H1 (cell line): ENCODE measurements around the gene DDX18. TPM values are rescaled to one million over a fixed set of nuclear protein-coding genes. Genes with fewer than 3 reads are reported as not detected.

Experiments used
- CTCF ChIA-PET: fragments of 300-600 bp; sonication (Branson Sonifier 250); formaldehyde crosslinking; loops from one replicate; lab custom pipeline; 2021; ENCODE audit not compliant: partially characterized antibody; lab: Charles Lee
- POLR2A ChIA-PET: fragments of 300-600 bp; sonication (Branson Sonifier 250); formaldehyde crosslinking; loops from one replicate; lab custom pipeline; 2021; ENCODE audit warnings: inconsistent platforms; ENCODE audit not compliant: partially characterized antibody; lab: Charles Lee
- DNase-seq, 2 experiments: peaks; one replicate each; pipeline versions ENCODE4 v3.0.0 to v3.0.0-alpha.2; 2010 to 2022; ENCODE audit warnings: low spot score in 2 of 2, low read depth in 1 of 2, mixed read lengths in 1 of 2
- FAIRE-seq: peaks from 2 replicates; lab custom pipeline; 2011; peaks lifted over from hg19 to GRCh38; lab: Jason Lieb, UNC
- H2AFZ ChIP-seq: 2 replicates; pipeline ENCODE4 v1.8.1; 2012; ENCODE audit warnings: low read length, inconsistent platforms
- H2AK5ac ChIP-seq: 2 replicates; pipeline ENCODE4 v1.6.1; 2013; ENCODE audit warnings: low read depth, low read length
- H2BK120ac ChIP-seq: replicated peaks from 2 replicates; pipeline ENCODE3; 2013; ENCODE audit warnings: low read depth, low read length, inconsistent platforms
- H2BK12ac ChIP-seq: 2 replicates; pipeline ENCODE4 v1.6.1; 2013; ENCODE audit warnings: low read depth, low read length
- H2BK15ac ChIP-seq: 2 replicates; pipeline ENCODE4 v1.6.1; 2013; ENCODE audit warnings: low read length
- H2BK20ac ChIP-seq: 2 replicates; pipeline ENCODE4 v1.6.1; 2013; ENCODE audit warnings: low read length
- H2BK5ac ChIP-seq: 2 replicates; pipeline ENCODE4 v1.6.1; 2013; ENCODE audit warnings: low read depth, low read length
- H3K14ac ChIP-seq: 2 replicates; pipeline ENCODE4 v1.6.1; 2013; ENCODE audit warnings: inconsistent platforms; ENCODE audit not compliant: insufficient read length
- H3K18ac ChIP-seq: 2 replicates; pipeline ENCODE4 v1.6.1; 2013; ENCODE audit warnings: low read length; ENCODE audit errors: extremely low read depth
- H3K23ac ChIP-seq: 2 replicates; pipeline ENCODE4 v1.6.1; 2013; ENCODE audit warnings: inconsistent platforms; ENCODE audit not compliant: insufficient read length
- H3K23me2 ChIP-seq: 2 replicates; pipeline ENCODE4 v1.6.1; 2013; ENCODE audit warnings: low read depth, low read length
- H3K27ac ChIP-seq: 2 replicates; pipeline ENCODE4 v1.6.1; 2011; ENCODE audit warnings: low read depth, low read length, inconsistent platforms
- H3K27me3 ChIP-seq, 4 experiments: replicated peaks in 1 of 4; 1 replicate in 1 of 4; 2 replicates in 3 of 4; pipeline versions ENCODE4 v1.6.1 to v1.8.1; 2011 to 2013; ENCODE audit warnings: low read length in 3 of 4, mild to moderate bottlenecking in 3 of 4, inconsistent platforms in 2 of 4, mixed read lengths in 2 of 4, moderate library complexity in 1 of 4; ENCODE audit not compliant: control insufficient read depth in 3 of 4, insufficient read depth in 3 of 4; ENCODE audit errors: extremely low read depth in 1 of 4
- H3K36me3 ChIP-seq, 4 experiments: 2 replicates each; pipeline versions ENCODE4 v1.6.1 to v1.8.1; 2011 to 2013; ENCODE audit warnings: mild to moderate bottlenecking in 4 of 4, low read length in 3 of 4, moderate library complexity in 2 of 4, control low read depth in 1 of 4, inconsistent platforms in 1 of 4; ENCODE audit not compliant: insufficient read depth in 4 of 4, control insufficient read depth in 2 of 4
- H3K4ac ChIP-seq: replicated peaks from 2 replicates; pipeline ENCODE3; 2013; ENCODE audit warnings: low read length, low read depth, mixed read lengths, inconsistent platforms; ENCODE audit not compliant: insufficient read length
- H3K4me1 ChIP-seq, 4 experiments: replicated peaks in 1 of 4; 1 replicate in 1 of 4; 2 replicates in 3 of 4; pipeline versions ENCODE4 v1.6.1 to v1.8.1; 2011 to 2013; ENCODE audit warnings: low read length in 3 of 4, inconsistent platforms in 2 of 4, mixed read lengths in 1 of 4; ENCODE audit not compliant: insufficient read depth in 4 of 4, control insufficient read depth in 3 of 4
- H3K4me2 ChIP-seq, 2 experiments: 2 replicates each; pipeline versions ENCODE4 v1.6.1 to v1.8.1; 2011 to 2013; ENCODE audit warnings: low read depth in 2 of 2, low read length in 2 of 2, control low read depth in 1 of 2, inconsistent platforms in 1 of 2, mild to moderate bottlenecking in 1 of 2; ENCODE audit not compliant: insufficient read depth in 1 of 2
- H3K4me3 ChIP-seq, 4 experiments: fragments of 200-600, 300-600 bp in 1 of 4; sonication (generic), shearing (Covaris generic), sonication (Bioruptor Twin) in 1 of 4; 2 replicates each; pipeline versions ENCODE4 v1.5.1 to v1.8.1; 2011 to 2016; ENCODE audit warnings: low read length in 4 of 4, low read depth in 3 of 4, control low read depth in 2 of 4, inconsistent platforms in 2 of 4, mild to moderate bottlenecking in 2 of 4, mixed read lengths in 1 of 4, moderate library complexity in 1 of 4; ENCODE audit not compliant: insufficient read depth in 2 of 4; ENCODE audit errors: extremely low read depth in 1 of 4
- H3K56ac ChIP-seq: replicated peaks from 2 replicates; pipeline ENCODE3; 2013; ENCODE audit warnings: low read depth, mild to moderate bottlenecking, mixed read lengths, low read length, inconsistent platforms; ENCODE audit not compliant: insufficient read length
- H3K79me1 ChIP-seq: 2 replicates; pipeline ENCODE4 v1.6.1; 2013; ENCODE audit warnings: low read depth, low read length, control low read depth
- H3K79me2 ChIP-seq, 2 experiments: 2 replicates each; pipeline versions ENCODE4 v1.6.1 to v1.8.1; 2012 to 2013; ENCODE audit warnings: low read length in 2 of 2, mild to moderate bottlenecking in 2 of 2, inconsistent platforms in 1 of 2; ENCODE audit not compliant: insufficient read depth in 2 of 2, control insufficient read depth in 1 of 2
- H3K9ac ChIP-seq, 4 experiments: replicated peaks in 1 of 4; 1 replicate in 1 of 4; 2 replicates in 3 of 4; pipeline versions ENCODE4 v1.6.1 to v1.8.1; 2011 to 2013; ENCODE audit warnings: low read depth in 3 of 4, low read length in 3 of 4, control low read depth in 2 of 4, mild to moderate bottlenecking in 2 of 4, moderate library complexity in 2 of 4, inconsistent platforms in 1 of 4; ENCODE audit errors: extremely low read depth in 1 of 4
- H3K9me3 ChIP-seq, 2 experiments: 2 replicates each; pipeline versions ENCODE4 v1.6.1 to v1.8.1; 2012 to 2013; ENCODE audit warnings: mild to moderate bottlenecking in 2 of 2, moderate library complexity in 2 of 2, control low read depth in 1 of 2, inconsistent platforms in 1 of 2, low read depth in 1 of 2, low read length in 1 of 2, mixed read lengths in 1 of 2; ENCODE audit not compliant: insufficient read depth in 2 of 2
- H4K20me1 ChIP-seq, 2 experiments: replicated peaks in 1 of 2; 2 replicates each; pipeline versions ENCODE3 to v1.8.1; 2011 to 2013; ENCODE audit warnings: inconsistent platforms in 2 of 2, low read length in 2 of 2, mild to moderate bottlenecking in 1 of 2; ENCODE audit not compliant: insufficient read depth in 2 of 2, control insufficient read depth in 1 of 2
- H4K5ac ChIP-seq: 2 replicates; pipeline ENCODE4 v1.6.1; 2013; ENCODE audit warnings: low read length, low read depth, mixed read lengths, inconsistent platforms; ENCODE audit not compliant: insufficient read length
- H4K8ac ChIP-seq: 2 replicates; pipeline ENCODE4 v1.8.0; 2013; ENCODE audit warnings: mild to moderate bottlenecking, moderate library complexity, low read length, inconsistent platforms; ENCODE audit not compliant: insufficient read depth; ENCODE audit errors: extremely low read depth
- H4K91ac ChIP-seq: replicated peaks from 2 replicates; pipeline ENCODE3; 2013; ENCODE audit warnings: low read length, mixed read lengths, inconsistent platforms; ENCODE audit not compliant: insufficient read length
- BRCA1 ChIP-seq: IDR thresholded peaks from 2 replicates; pipeline ENCODE4 v1.6.1; 2012; ENCODE audit warnings: low read depth, low read length, improper control_type of control experiment
- CBX5 ChIP-seq: fragments of 300-800, 300-1000 bp; sonication (generic); IDR thresholded peaks from 2 replicates; pipeline ENCODE4 v1.7.1; 2016; ENCODE audit warnings: antibody characterized with exemption, low read length, low read depth
- CBX8 ChIP-seq: fragments of 300-800, 300-1000 bp; sonication (generic); IDR thresholded peaks from 2 replicates; pipeline ENCODE4 v1.7.1; 2016; ENCODE audit warnings: low read depth, low read length, borderline replicate concordance
- CEBPB ChIP-seq: IDR thresholded peaks from 2 replicates; pipeline ENCODE4 v1.6.1; 2012; ENCODE audit warnings: low read depth, low read length
- CREB1 ChIP-seq: IDR thresholded peaks from 2 replicates; pipeline ENCODE4 v1.6.1; 2012; ENCODE audit warnings: inconsistent platforms
- CTBP2 ChIP-seq: IDR thresholded peaks from 2 replicates; pipeline ENCODE4 v1.7.0; 2011; ENCODE audit warnings: borderline replicate concordance, mild to moderate bottlenecking, moderate library complexity, mixed read lengths, low read length; ENCODE audit not compliant: insufficient read depth, insufficient read length
- GABPA ChIP-seq: IDR thresholded peaks from 2 replicates; pipeline ENCODE4 v1.6.1; 2011; ENCODE audit warnings: mild to moderate bottlenecking, low read length, moderate library complexity, borderline replicate concordance; ENCODE audit not compliant: insufficient read depth
- HDAC6 ChIP-seq: IDR thresholded peaks from one replicate; pipeline ENCODE4 v1.7.1; 2012; ENCODE audit warnings: low read depth, mild to moderate bottlenecking, inconsistent platforms, low read length, moderate library complexity
- PHF8 ChIP-seq: fragments of 200-600 bp; sonication (generic); conservative IDR thresholded peaks from 2 replicates; pipeline ENCODE4 v1.7.1; 2012; ENCODE audit warnings: low read depth, mild to moderate bottlenecking, inconsistent platforms, low read length, moderate library complexity
- POU5F1 ChIP-seq: IDR thresholded peaks from 2 replicates; pipeline ENCODE4 v1.6.1; 2011; ENCODE audit warnings: low read depth, mild to moderate bottlenecking, low read length, moderate library complexity
- RAD21 ChIP-seq, 2 experiments: IDR thresholded peaks in 1 of 2; conservative IDR thresholded peaks in 1 of 2; 2 replicates each; pipeline ENCODE4 v1.6.1; 2011; ENCODE audit warnings: low read depth in 2 of 2, low read length in 2 of 2, improper control_type of control experiment in 1 of 2, inconsistent platforms in 1 of 2, mild to moderate bottlenecking in 1 of 2, moderate library complexity in 1 of 2
- SP1 ChIP-seq: IDR thresholded peaks from 2 replicates; pipeline ENCODE4 v1.6.1; 2011; ENCODE audit warnings: low read depth, low read length
- TEAD4 ChIP-seq: IDR thresholded peaks from 2 replicates; pipeline ENCODE4 v1.6.1; 2012; ENCODE audit warnings: low read depth, low read length, inconsistent platforms, mixed read lengths
- YY1 ChIP-seq: IDR thresholded peaks from 2 replicates; pipeline ENCODE4 v1.6.1; 2011; ENCODE audit warnings: low read depth, mild to moderate bottlenecking, low read length
- WGBS, 2 experiments: shearing (Covaris generic) in 1 of 2; methylation state at CpG; one replicate each; pipeline versions ENCODE4 v1.1.6 to v1.1.7; 2013 to 2015; ENCODE audit warnings: low lambda C conversion rate in 2 of 2, mixed read lengths in 2 of 2, inconsistent platforms in 1 of 2, low coverage in 1 of 2, missing lambda C conversion rate in 1 of 2; ENCODE audit not compliant: insufficient replicate concordance in 2 of 2, insufficient coverage in 1 of 2, insufficient read length in 1 of 2; ENCODE audit errors: extremely low coverage in 1 of 2, missing lambda C conversion rate in 1 of 2; 5-methylcytosine and 5-hydroxymethylcytosine counted together
- polyA plus RNA-seq, 7 experiments: library from polyadenylated mRNA; depleted of rRNA in 3 of 7; stranded (reverse) in 5 of 7; unstranded in 2 of 7; fragments of >200 nt in 5 of 7; fragments of 200-250 nt in 2 of 7; gene quantifications; 1 replicate in 5 of 7; 2 replicates in 1 of 7; 4 replicates in 1 of 7; pipeline versions ENCODE4 v1.2.1 to v1.2.3, GENCODE V29; 2011 to 2013; ENCODE audit warnings: missing spikeins in 2 of 7, mixed read lengths in 2 of 7
- total RNA-seq: library from RNA; stranded (reverse); fragmentation: NEBNext Ultra II Directional; extraction: Animal tissue kit (Norgen Biotek cat#: 25700); gene quantifications from 2 replicates; pipeline ENCODE4 v1.2.1, GENCODE V29; 2021
- TF ChIP-seq, protein P1 (sequence below): IDR thresholded peaks from 2 replicates; pipeline ENCODE4 v1.6.1; 2012; ENCODE audit warnings: inconsistent platforms

DDX18 gene
- total and polyA plus RNA-seq, 2 of the 8 experiments (the other 6 are each of a cell fraction or from before 2014, with no cell fraction given), result 31.3 to 119 TPM

DNA sequence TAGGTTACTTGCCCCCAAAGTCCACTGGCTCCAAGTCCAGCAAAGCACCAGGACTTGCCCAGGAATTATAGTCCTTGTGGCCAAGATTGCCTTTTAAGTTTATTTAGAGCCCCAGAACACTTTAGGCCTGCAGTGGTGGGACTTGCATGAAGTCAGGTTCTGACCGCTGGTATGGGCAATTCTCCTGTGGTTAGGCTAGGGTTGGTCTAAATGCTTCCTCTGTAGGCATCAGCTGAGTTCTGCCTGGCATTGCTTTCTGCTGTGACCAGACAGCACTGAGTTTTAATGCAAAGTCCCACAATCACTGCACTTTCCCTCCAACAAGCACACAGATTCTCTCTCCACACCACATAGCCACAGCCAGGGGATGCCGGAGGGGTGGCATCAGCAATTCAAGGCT, 64.5 kb downstream of the DDX18 start:
- Histone ChIP-seq H3K27ac (no peak overlapping the region), H3K4me3 (no peak overlapping the region), H4K8ac (no peak overlapping the region), H2BK20ac (no peak overlapping the region), H2BK120ac (no peak overlapping the region), H3K4me1 (no peaks in the 10 kb centered on the region), H3K9ac (no peak overlapping the region), H3K23me2 (no peaks in the 10 kb centered on the region), H3K56ac (no peak overlapping the region), H3K79me2 (no peaks in the 10 kb centered on the region), H4K5ac (no peak overlapping the region), H3K18ac (no peak overlapping the region), H3K4ac (no peak overlapping the region), H2AK5ac (no peak overlapping the region), H3K9me3 (peaks cover 2 to 9% of the 10 kb centered on the region in 2 experiments; a peak in 1 of 4 replicates), H2BK12ac (no peak overlapping the region), H2BK5ac (no peak overlapping the region), H4K20me1 (no peaks in the 10 kb centered on the region), H2BK15ac (no peak overlapping the region), H3K79me1 (no peaks in the 10 kb centered on the region), H3K36me3 (no peaks in the 10 kb centered on the region), H3K23ac (no peak overlapping the region), H2AFZ (no peak overlapping the region), H3K14ac (no peak overlapping the region), H3K4me2 (no peak overlapping the region), H4K91ac (no peak overlapping the region), H3K27me3 (no peaks in the 10 kb centered on the region)
- CTCF ChIA-PET, result no interaction called here
- FAIRE-seq (no peak), DNase-seq (no peak)
- POLR2A ChIA-PET, result no interaction called here
- WGBS, 2 experiments, result 97% methylated on average over 2 of the region's 2 CpGs; no CpG with 5 or more reads in 1 of the 2 experiments
- TF ChIP-seq CTBP2, result no peak
- no peak for TF ChIP-seq CREB1
- no peak for TF ChIP-seq BRCA1
- TF ChIP-seq YY1, result no peak
- TF ChIP-seq GABPA, result no peak
- no peak for TF ChIP-seq PHF8
- TF ChIP-seq CBX5, result no peak
- no peak for TF ChIP-seq SP1
- no peak for TF ChIP-seq HDAC6
- TF ChIP-seq CBX8, result no peak
- TF ChIP-seq, protein P1, sequence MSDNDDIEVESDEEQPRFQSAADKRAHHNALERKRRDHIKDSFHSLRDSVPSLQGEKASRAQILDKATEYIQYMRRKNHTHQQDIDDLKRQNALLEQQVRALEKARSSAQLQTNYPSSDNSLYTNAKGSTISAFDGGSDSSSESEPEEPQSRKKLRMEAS, result no peak
- TF ChIP-seq TEAD4, result no peak
- no peak for TF ChIP-seq CEBPB
- no peak for TF ChIP-seq RAD21 (IDR thresholded peaks at IDR 0.05 in 1 of 2, conservative IDR thresholded peaks at IDR 0.05 in 1 of 2; ENCODE audit: low read depth in 2 of 2, low read length in 2 of 2)
- no peak for TF ChIP-seq POU5F1
